ENCODE results near the gene IQSEC3.
"Not testable (repeated sequence)": the region's sequence is repeated elsewhere in the genome, so short reads cannot be mapped to it uniquely, and the experiment has no call there.

The IQSEC3 gene

DNA sequence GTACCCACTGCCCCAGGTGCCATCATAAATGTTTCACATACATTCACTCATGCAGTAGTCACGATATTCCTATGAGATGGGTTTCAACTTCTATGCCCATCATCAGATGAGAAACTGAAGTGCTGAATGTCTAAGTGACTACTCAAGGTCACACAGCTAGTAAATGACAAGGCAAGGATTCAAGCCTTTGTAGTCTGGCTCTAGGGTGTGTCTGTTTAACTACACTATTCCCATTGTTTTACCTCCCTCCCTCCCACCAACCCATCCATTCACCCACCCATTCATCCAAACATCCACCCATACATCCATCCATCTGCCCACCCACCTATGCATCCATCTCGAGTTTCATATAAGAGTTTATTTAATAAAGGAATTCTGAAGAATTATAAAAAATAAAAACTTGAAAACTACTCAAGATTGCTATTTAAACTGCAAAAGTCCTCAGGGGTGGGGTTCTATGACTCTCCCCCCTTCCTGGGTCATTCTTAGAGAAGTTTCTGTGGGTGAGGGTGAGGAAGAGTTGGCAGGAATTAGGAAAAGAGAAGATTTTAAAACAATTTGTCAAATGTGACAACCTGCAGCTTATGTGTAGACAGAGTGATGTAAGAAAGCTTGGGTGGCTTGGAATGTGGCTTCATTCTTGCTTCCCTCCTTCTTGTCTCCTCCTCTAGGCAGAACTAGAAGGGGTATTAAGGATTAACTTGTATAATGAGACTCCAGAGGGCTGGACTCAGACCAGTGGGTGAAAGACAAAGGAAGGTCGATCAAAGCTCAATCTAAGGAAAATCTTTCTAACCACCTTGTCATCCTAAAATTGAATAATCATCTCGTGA is 13.4 kb upstream of the IQSEC3 start:
- not testable (repeated sequence) for DNase-seq

DNA sequence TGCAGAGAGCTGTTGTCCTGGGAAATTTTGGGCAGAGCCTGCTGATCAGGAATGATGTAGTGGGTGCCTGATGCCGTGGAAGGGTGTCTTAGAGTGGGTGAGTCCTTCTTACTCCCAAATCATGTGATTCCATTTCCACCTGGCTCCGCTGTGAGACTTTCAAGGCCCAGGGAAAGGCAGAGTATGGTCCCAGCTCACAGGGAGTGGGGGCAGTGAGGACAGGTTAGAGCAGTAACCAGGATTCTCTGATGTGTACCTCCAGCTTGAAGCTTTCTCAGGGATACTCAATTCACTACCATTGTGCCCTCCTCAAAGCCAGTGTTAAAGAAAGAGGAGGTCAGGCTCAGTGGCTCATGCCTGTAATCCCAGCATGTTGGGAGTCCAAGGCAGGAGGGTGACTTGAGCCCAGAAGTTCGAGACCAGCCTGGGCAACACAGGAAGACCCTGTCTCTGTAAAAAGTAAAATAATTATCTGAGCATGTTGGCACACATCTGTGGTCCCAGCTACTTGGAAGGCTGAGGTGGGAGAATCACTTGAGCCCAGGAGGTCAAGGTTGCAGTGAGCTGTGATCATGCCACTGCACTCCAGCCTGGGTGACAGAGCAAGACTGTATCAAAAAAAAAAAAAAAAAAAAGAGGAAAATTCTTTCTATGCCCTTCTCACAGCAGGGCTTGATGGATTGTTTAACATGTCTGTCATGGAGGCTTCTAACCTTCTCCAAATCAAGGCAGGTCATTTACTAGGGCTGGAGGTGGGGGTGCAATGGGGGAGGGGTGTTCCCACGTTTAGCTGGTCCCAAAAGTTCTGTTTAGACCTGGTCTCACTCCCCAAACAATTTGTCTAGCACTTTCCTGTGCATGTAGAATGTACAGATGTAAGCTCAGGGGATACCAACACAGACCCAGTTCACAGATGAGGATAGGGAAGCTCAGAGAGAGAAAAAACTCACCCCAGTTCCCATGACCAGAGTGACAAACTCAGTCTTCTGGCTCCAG is 12.5 kb upstream of the IQSEC3 start:
- DNase-seq = no peak

DNA sequence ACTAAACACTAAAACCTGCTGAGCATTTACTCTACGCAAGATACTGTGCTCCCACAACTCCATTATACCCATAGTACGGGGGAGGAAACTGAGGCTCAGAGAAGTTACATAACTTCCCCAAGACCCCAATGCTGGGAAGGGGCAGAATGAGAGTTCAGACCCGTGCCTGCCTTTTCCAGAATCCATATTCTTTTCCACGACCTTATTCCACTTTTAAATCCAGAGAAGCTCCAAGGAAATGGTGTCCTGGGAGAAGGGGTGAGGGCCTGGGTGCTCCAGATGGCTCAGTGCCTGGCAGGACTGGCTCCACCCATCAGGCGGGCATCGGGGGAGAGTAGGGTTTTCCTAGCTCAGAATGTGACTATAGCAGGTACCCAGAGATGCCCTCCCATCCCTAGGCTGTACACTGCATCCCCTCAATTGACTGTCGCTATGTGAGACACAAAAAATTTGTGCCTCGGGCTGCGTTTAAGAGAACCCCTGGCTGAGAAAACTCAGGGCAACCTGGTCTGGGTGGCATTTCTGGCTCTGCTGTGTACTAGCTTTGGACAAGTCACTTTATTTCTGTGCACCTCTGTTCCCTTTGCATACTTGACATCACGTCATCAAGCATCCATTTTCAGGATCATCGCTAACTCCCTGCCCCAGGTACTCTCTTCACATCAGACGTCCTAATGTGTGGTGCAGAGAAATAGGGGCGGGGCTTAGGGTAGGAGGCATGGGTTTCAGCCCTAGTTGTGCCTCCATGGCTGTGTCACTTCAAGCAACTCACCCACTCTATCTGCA is 11.6 kb upstream of the IQSEC3 start:
- no peak for DNase-seq

DNA sequence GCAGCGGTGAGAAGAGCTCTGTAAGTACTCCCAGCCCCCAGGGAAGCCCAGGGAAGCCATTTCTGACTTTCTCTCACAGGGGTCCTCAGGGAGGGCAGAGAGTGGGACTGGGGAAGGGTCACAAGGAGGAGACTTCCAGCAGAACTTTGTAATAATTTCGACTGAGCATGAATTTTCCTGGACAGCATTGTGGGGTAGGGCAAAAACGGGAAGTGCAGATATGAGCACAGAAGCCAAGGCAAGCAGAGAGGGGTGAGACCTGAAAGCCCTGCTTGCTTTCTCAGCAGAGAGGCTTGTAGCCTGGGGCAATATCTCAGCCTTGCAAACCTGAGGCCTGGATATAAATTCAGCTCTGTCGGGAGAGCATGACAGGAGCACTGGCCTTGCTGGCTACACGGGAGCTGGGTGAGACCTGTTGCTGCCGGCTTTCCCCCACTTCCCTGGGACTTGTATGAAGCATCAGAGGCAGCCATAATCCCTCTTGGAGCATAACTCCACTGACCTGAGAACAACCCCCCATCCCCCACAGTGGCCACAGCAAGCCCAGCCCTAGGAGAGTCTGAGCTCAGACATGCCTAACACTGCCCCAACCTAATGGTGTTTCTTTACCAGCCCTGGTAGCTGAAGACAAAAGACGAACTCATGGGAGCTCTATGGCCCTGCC is 9.8 kb upstream of the IQSEC3 start:
- DNase-seq = no peak

DNA sequence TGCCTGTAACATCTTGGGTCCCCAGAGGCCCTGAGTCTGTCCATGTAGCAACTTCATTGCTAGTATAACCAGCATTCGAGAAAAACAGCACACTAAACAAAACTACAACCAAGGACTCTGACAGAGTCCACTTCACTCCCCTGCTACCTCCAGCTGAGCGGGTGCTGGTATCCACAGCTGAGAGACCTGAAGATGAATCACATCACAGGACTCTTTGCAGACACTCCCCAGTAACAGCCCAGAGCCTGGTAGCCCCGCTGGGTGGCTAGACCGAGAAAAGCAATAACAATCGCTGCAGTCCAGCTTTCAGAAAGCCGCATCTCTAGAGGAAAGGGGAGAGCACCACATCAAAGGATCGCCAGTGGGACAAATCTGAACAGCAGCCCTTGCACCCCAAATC is 9.0 kb upstream of the IQSEC3 start:
- no peak for DNase-seq

DNA sequence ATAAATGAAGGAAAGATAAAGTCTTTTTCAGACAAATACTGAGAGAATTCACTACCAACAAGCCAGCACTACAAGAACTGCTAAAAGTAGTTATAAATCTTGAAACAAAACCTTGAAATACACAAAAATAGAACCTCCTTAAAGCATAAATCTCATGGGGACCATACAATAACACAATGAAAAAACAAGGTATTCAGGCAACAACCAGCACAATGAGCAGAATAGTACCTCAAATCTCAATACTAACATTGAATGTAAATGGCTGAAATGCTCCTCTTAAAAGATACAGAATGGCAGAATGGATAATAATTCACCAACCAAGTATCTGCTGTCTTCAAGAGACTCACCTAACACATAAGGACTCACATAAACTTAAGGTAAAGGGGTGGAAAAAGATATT is 7.7 kb upstream of the IQSEC3 start:
- no peak for DNase-seq

DNA sequence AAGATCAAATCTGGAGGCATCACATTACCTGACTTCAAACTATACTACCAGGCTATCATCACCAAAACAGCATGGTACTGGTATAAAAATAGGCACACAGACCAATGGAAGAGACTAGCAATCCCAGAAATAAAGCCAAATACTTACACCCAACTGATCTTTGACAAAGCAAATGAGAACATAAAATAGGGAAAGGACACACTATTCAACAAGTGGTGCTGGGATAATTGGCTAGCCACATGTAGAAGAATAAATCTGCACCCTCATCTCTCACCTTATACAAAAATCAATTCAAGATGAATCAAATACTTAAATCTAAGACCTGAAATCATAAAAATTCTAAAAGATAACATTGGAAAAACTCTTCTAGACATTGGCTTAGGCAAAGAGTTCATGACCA is 4.7 kb upstream of the IQSEC3 start:
- DNase-seq = not testable (repeated sequence)

DNA sequence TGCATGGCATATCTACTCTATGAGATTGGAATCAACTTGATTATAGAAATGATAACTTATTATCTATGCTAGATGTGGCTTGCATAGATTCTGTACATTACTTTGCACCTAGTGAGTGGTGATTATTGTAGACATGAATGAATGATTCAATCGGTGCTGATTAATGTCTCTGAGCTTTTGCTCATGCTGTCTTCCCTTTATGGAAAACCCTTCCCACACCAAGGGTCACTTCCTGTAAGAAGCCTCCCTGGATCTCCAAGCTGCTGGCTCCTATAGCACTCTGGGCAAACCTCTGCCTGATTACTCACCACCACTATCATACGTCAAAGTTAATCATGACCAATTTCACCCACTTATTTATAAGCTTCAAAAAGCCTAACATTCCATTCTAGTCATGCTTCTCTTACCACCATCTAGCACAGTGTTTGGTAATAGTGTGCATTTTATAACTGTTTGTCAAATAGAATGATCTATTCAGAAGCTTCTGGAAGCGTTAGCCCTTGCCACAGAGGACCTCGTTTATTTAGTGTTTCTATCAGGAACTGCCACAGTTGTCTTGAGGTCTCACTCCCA is 990 bp upstream of the IQSEC3 start:
- not testable (repeated sequence) for DNase-seq

DNA sequence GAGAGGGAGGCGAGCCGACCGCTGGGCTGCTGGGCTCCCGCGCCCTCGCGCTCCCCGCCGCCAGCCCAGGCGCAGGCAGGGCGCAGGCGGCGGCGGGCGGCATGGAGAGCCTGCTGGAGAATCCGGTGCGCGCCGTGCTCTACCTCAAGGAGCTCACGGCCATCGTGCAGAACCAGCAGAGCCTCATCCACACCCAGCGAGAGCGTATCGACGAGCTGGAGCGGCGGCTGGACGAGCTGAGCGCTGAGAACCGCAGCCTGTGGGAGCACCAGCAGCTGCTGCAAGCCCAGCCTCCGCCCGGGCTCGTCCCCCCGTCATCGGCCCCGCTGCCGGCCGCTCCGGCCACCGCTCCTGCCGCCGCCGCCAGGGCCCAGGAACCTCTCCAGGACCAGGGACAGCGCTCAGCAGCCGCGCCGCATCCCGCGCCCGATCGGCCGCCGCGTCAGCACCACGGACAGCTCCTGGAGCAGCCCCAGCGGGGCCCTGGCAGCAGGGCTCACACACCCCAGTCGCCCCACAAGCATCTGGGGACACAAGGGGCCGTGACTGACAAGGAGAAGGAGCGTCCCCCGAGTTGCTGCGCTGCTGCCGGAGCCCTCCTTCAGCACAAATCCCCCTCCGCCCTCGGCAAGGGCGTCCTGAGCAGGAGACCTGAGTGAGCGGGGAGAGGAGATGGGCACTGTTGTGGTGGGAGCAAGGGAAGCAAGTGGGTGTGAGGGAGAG is 376 bp downstream of the IQSEC3 start:
- DNase-seq = not testable (repeated sequence)

DNA sequence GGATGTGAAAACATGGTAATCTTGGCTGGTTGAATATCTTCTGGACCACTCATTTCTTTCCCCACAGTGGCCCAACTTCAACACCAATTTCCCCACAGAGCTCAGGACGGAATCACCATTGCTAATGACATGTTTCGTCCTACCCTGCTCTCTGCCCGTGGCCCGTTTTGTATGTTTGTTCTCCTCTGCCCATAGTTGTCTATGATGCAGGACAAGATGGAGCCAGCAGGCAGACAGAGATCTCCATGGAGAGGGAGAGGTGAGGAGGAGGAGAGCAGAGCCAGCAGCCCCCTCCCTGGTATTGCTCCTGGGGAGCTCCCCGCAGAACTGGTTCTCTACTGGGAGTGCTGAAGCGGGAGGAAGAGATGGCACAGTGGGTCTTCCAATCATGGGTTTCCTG is 3.1 kb downstream of the IQSEC3 start:
- DNase-seq = not testable (repeated sequence)

DNA sequence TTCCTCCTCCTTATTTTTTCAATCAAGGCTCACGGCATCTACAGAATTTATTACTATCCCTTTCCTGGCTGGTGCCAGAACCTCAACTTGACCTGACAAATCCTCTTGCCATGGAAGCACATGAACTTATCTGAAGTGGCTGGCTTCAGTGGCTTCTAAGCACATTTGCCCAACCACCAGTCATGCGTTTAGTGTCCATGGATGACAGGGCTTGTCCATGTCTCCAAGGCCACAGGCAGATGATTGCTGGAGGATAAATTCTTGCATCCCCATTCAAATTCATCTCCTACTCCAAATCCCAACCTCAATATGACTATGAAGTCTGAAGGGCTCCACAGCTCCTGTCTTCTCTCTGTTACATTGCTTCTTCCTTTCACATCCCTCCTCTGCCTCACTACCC is 4.0 kb downstream of the IQSEC3 start:
- DNase-seq = not testable (repeated sequence)

DNA sequence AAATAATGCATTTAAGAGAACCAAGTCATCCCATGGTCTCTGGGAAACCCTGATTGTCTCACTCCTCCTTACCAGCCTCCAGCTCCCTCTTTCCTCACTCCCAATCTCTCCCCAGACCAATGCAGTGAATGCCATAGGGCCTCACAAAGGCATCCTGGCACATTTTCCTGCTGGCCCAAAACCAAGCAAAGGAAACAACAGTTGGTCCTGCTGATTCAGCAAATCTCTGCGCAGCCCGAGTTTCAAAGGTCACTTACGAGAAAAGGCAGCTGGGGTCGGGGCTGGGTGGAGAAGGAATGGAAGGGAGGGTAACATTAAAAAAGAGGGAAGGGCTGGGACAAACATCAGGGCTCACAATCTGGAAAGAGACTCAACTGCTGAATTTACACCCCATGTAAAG is 5.5 kb downstream of the IQSEC3 start:
- DNase-seq = not testable (repeated sequence)

DNA sequence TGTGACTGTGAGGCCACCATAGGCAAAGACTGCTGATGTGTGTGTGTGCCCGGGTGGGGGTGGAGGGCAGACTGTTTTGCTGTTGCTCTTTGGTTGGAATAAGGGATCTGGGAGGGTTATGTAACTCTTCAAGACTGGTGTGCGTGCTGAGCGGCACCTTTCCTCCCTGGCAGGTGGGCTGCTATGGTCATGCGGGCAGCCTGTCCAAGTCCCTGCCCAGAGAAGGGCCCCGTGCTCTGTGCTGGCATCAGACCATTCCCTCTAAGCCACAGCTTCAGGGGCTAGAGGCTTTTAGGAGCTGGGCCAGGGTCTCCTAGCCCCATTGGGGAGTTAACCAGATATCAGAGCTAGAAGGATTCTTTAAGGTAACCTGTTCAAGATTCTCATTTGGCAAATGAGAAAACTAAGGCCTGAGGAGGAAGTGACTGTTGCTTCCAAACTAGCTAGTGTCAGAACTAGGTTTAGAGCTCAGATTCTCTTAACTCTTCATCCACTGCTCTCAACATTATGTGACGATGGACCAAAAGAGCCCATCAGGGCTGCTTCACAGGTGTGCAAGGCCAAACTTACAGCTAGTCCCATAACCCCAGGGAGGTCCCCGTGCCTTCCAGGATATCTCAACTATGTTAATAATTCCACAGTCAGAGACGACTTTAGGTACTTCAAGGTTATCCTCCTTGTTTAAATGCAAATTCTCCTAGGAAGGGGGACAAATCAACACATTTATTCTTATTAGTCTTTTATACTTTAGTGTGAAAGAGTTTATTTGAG is 8.0 kb downstream of the IQSEC3 start:
- DNase-seq = not testable (repeated sequence)

DNA sequence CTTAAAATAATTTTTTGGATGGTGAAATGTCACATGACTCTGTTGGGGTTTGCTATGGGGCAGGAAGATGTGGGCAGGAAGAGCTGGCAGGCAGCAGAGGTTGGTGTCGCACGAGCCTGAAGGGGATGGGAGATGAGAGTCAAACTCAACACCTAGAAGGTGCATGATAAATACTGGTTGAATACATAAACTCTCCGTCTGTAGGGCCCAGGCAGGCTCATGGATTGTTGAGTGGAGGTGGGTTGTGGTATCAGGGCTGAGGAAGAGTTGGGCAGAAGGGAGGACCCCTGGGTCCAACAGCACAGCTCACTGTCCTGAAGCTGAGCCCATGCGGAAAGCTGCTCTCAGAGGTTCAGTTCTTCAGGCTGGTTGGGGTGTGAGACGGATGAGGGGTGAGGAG is 9.0 kb downstream of the IQSEC3 start:
- not testable (repeated sequence) for DNase-seq

DNA sequence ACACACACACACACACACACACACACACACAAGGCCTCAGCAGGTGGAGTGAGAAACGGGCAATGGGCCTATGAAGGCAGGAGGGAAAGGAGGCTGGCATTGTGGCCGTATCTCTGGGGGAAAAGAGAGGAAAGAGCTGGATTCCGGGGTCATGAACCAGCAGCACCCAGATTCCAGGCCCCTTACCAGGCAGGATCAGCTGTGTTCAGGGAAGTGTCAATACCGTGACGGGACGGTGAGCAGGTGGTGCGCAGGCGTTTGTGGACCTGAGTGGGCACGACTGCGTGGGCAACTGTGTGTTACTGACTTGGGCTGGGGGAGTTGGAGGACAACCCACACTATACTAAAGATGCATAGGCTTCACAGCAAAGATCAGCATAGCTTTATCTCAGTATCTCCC is 9.5 kb downstream of the IQSEC3 start:
- DNase-seq = not testable (repeated sequence)

DNA sequence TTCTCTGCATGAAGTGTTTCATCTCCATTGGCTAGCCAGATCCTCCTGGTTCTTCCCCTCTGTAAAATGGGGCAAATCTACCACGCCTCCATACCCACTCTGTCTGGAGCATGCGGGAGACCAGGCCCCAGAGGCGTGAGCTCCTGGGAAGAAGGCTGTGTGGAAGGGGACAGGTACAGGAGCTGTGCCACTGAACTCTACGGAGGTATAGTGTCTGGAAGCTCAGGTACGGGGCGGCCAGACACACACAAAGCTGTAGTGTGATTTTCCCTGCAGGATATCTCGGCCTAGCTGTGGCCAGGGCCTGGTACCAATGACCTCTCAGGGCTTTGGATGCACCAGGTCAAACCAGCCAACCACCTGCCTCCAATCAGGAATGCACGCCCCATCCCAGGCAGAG is 10.0 kb downstream of the IQSEC3 start:
- DNase-seq = not testable (repeated sequence)

DNA sequence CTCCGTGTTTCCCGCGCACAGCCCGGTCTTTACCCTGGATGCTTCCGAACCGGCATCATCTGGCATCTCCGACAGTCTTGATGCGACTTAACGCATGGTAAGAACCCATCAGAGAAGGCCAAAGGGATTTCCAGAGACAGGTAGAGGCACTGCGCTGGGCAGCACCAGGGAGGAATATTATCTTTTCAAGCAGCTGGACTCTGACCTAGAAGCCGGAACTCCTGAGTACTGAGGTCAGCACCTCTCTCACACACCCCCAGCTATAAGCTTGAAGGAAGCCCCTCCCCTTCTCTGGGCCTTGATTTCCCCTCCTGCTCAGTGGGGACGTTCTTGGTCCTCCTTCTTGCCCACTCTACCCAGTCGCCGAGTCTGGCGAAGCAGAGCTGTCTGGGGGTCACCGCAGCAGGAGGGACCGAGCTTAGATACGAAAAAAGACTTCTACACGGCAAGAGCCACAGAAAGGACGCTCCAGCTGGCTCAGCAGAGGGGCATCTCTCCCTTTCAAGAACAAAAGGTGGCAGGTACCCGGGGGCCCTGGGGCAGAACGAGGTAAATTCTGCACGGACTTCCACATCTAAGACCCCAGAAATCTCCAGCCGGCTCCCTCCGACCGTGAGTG is 10.6 kb downstream of the IQSEC3 start:
- DNase-seq = not testable (repeated sequence)

DNA sequence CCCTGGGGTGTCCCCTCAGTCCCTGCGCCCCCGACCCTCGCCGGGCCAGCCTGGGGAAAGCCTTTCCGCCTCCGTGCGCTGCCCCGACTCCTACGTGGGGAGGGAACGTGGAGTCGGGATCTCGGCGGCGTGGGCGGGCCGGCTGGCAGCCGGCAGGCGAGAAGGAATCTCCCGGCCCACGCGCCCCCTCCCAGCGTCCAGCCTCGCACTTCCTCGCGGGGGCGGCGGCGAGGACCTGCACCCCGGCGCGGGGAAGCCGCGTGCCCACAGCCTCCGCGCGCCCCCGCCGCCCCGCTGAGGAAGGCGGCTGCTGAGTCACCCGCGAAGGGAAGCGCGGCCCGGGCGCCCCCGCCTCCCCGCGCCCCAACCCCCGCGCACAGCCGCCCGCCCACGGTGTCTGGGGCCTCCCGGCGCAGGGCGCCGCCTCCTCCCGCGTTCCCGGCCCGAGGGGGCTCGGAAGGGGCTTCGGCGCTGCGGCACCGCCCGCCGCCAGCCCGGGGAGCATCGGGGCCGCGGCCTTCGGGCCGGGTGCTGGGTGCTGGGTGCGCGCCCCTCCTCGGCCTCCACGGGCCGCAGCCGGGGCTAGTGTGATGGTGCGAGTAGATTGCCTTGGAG is 11.3 kb downstream of the IQSEC3 start:
- not testable (repeated sequence) for DNase-seq

DNA sequence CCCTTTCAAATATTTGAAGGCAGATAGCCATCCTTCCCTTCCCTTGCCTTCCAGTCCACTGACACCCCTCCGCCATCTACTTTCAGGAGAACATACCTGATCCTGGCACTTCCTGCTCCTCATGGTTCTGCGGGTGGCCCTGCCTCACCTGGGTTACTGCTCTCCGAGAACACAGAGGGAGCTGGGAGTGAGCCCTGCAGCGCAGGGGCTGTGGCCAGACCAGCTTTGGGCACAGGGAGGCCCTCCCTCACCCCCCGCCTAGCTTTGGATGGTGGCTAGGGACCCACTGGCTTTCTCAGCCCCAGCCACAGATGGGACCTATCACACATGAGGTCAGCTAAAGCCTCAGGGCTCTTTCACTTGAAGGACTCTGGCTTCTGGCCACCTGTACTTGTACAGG is 12.4 kb downstream of the IQSEC3 start:
- no peak for DNase-seq
